Dendritic cell treated with granulocyte-macrophage colony-stimulating factor and Interleukin-4, amounts not matched to agents 40 ng/mL and 50 ng/mL, for 4 days (primary cell): ENCODE results near the gene SGPP1.

Experiments
- H3K27ac Mint-ChIP-seq: one replicate; pipeline ENCODE4 v1.8.0; 2022; ENCODE audit warnings: mild to moderate bottlenecking, mixed read lengths
- H3K27me3 Mint-ChIP-seq: one replicate; pipeline ENCODE4 v1.8.0; 2022; ENCODE audit warnings: mild to moderate bottlenecking, mixed read lengths
- H3K36me3 Mint-ChIP-seq: one replicate; pipeline ENCODE4 v1.8.0; 2022; ENCODE audit warnings: low read depth, mixed read lengths
- H3K4me1 Mint-ChIP-seq: one replicate; pipeline ENCODE4 v1.8.0; 2022; ENCODE audit warnings: low read depth, mixed read lengths
- H3K4me3 Mint-ChIP-seq: one replicate; pipeline ENCODE4 v1.8.0; 2022; ENCODE audit warnings: mild to moderate bottlenecking, moderate library complexity, mixed read lengths
- H3K9me3 Mint-ChIP-seq: one replicate; pipeline ENCODE4 v1.8.0; 2022; ENCODE audit warnings: mixed read lengths
- intact Hi-C: fragments of 100-400 bp; cut with micrococcal nuclease; formaldehyde crosslinking; loops from one replicate; pipeline ENCODE4 v1.15.0; 2022

The SGPP1 gene, protein sequence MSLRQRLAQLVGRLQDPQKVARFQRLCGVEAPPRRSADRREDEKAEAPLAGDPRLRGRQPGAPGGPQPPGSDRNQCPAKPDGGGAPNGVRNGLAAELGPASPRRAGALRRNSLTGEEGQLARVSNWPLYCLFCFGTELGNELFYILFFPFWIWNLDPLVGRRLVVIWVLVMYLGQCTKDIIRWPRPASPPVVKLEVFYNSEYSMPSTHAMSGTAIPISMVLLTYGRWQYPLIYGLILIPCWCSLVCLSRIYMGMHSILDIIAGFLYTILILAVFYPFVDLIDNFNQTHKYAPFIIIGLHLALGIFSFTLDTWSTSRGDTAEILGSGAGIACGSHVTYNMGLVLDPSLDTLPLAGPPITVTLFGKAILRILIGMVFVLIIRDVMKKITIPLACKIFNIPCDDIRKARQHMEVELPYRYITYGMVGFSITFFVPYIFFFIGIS

DNA sequence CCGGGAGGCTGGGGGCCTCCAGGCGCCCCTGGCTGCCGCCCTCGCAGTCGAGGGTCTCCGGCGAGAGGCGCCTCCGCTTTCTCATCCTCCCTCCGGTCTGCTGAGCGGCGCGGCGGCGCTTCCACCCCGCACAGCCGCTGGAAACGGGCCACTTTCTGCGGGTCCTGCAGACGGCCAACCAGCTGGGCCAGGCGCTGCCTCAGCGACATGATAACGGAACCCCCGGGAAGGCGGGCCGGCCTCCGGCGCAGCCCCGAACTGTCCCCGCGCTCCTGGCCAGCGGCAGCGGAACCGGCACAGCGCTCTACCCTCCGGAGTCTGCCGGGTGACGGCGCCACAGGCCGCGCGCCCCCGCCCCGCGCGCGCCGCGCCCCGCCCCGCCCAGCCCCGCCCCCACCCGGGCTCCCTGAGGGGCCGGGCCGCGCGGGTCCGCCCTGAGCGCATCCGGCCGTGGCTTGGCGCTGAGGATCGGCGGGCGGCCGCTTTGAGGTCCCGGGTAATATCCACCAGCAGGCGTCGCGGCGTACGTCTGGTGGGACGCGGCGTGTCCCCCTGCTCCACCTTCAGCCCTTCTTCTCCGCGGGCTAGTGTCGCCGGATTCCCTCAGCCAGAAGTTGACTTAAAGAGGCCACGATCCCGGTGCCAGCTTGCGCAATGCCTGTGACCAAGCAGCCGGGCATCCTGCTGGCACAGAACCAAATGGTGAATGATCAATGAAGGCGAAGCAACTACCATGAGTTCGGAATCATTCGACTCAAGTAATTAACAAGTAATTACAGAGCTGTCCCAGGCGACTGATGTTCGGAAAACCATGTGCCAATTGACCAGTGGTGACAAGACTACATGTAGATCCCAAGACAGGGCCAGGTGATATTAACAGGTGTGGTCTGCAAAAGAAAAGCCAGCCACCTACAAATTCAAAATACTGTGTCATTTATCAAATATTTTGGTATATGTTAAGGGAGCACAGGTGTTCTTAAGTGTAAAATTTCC, at the start of gene SGPP1:
Gene SGPP1 (minus strand): TSS at position 330 of the 993 bp plus-strand sequence. CDS start 121 bp downstream, at position 209.
- H3K27me3 Mint-ChIP-seq, result peaks cover 28% of the 10 kb centered on the region
- H3K4me3 Mint-ChIP-seq, result peak within 1 kb of the TSS; percentile 91

GRCh38 chr14:63777024-63777423, 49.2 kb upstream of the SGPP1 start:
- H3K4me1 Mint-ChIP-seq, result no peaks in the 10 kb centered on the region
- H3K4me3 Mint-ChIP-seq, result no peak overlapping the region
- intact Hi-C loops, result no loop called here
- H3K36me3 Mint-ChIP-seq, result no peaks in the 10 kb centered on the region
- H3K9me3 Mint-ChIP-seq, result no peaks in the 10 kb centered on the region
- H3K27me3 Mint-ChIP-seq, result peaks cover 1% of the 10 kb centered on the region
- H3K27ac Mint-ChIP-seq, result no peak overlapping the region

More for the DNA sequence above, at the start of gene SGPP1:
- peaks cover 36% of the 10 kb centered on the region for H3K4me1 Mint-ChIP-seq
- peak within 1 kb of the TSS; percentile 87 for H3K27ac Mint-ChIP-seq
- H3K36me3 Mint-ChIP-seq, result peaks cover 15% of the 10 kb centered on the region
- intact Hi-C loops, result loop anchor here (1.0 to 10.0 kb wide), 3 partner anchors 41 to 263 kb away; no protein-coding TSS in a partner anchor
- no peaks in the 10 kb centered on the region for H3K9me3 Mint-ChIP-seq

GRCh38 chr14:63773504-63773903, 45.6 kb upstream of the SGPP1 start:
- peaks cover 9% of the 10 kb centered on the region for H3K4me1 Mint-ChIP-seq
- intact Hi-C loops, result no loop called here
- no peaks in the 10 kb centered on the region for H3K9me3 Mint-ChIP-seq
- H3K27ac Mint-ChIP-seq, result no peak overlapping the region
- no peak overlapping the region for H3K4me3 Mint-ChIP-seq
- peaks cover 1% of the 10 kb centered on the region for H3K27me3 Mint-ChIP-seq
- H3K36me3 Mint-ChIP-seq, result no peaks in the 10 kb centered on the region

DNA sequence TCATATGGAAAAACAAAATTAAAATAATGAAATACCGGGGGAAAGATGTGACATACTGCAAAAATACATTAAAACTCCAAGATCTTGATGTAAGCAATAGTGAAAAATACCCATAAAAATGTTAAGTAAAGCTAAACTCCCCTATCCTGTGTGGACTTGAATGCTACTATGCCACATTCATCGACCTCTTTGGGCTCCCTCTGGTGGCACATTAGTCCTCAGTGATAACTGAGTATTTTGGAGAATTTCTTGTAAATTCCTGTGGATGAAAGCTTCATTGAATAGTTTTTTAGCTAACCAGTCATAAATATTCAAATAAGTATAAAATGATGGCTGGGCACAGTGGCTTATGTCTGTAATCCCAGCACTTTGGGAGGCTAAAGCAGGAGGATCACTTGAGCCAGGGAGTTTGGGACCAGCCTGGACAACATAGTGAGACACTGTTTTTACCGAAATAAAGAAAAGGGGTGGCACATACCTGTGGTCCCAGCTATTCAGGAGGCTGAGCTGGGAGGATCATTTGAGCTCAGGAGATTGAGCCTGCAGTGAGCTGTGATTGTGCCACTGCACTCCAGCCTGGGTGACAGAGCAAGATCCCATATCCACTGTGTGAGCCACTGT, 42.4 kb upstream of the SGPP1 start:
- peaks cover 10% of the 10 kb centered on the region for H3K4me1 Mint-ChIP-seq
- no peaks in the 10 kb centered on the region for H3K27me3 Mint-ChIP-seq
- H3K27ac Mint-ChIP-seq, result no peak overlapping the region
- H3K4me3 Mint-ChIP-seq, result no peak overlapping the region
- intact Hi-C loops, result loop anchor here (1.0 kb wide), 2 partner anchors 137 to 382 kb away; no protein-coding TSS in a partner anchor
- H3K36me3 Mint-ChIP-seq, result no peaks in the 10 kb centered on the region
- H3K9me3 Mint-ChIP-seq, result no peaks in the 10 kb centered on the region

DNA sequence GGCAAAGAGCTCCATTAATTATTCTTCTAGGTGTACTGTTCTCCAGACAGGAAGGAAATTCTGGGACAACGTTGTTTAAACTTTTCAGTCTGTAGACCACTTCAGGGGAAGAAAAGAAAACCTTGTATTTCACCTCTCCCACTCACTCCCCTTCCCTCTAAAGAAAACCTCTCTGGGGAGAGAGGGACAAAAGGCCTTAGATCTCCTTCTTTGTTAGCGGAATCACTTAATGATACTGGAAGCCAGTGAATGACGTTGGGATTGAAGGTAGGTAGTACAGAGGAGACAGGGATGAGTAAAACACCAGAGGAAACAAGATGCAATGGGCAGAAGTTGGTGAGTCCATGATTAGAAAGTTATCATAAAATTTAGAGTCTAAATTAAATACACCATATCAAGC, 38.7 kb upstream of the SGPP1 start:
- H3K27me3 Mint-ChIP-seq, result peaks cover 2% of the 10 kb centered on the region
- H3K27ac Mint-ChIP-seq, result no peak overlapping the region
- no peaks in the 10 kb centered on the region for H3K9me3 Mint-ChIP-seq
- no peak overlapping the region for H3K4me3 Mint-ChIP-seq
- intact Hi-C loops, result no loop called here
- H3K36me3 Mint-ChIP-seq, result no peaks in the 10 kb centered on the region
- peaks cover 12% of the 10 kb centered on the region for H3K4me1 Mint-ChIP-seq

DNA sequence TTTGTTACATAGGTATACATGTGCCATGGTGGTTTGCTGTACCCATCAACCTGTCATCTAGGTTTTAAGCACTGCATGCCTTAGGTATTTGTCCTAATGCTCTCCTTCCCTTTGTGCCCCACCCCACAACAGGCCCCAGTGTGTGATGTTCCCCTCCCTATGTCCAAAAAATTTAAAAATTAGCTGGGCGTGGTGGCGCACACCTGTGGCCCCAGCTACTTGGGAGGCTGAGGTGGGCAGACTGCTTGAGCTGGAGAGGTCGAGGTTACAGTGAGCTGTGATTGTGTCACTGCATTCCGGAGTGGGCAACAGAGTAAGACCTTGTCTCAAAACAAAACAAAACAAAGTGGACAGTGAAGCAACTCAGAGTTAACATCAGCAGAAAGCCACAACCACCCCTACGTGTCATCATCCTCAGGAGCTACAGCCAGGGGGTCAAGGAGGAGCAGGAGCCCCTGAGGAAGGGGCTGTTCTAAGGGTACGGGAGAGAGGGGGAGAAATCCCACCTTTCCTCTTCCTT, 36.8 kb upstream of the SGPP1 start:
- Mint-ChIP-seq H3K4me3 (no peak overlapping the region), H3K36me3 (no peaks in the 10 kb centered on the region), H3K9me3 (no peaks in the 10 kb centered on the region), H3K4me1 (peaks cover 24% of the 10 kb centered on the region), H3K27ac (no peak overlapping the region), H3K27me3 (peaks cover 2% of the 10 kb centered on the region)
- intact Hi-C loops, result no loop called here

DNA sequence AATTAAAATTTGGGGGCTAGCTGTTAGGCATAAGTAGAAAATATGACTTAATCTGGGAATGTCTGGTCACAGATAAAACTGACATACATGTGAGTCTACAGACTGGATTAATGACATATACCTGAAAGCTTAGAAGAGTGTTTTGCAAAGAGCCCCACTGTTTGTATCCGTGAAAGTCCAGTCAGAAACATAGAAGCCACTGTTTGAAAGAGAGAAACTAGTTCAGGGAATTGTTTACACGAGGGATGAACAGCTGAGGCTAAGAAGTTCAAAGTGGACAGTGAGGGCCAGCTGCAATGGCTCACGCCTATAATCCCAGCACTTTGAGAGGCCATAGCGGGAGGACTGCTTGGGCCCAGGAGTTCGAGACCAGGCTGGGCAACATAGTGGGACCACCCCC, 36.2 kb upstream of the SGPP1 start:
- Mint-ChIP-seq H3K9me3 (no peaks in the 10 kb centered on the region), H3K27ac (peak overlapping the region; percentile 37)

DNA sequence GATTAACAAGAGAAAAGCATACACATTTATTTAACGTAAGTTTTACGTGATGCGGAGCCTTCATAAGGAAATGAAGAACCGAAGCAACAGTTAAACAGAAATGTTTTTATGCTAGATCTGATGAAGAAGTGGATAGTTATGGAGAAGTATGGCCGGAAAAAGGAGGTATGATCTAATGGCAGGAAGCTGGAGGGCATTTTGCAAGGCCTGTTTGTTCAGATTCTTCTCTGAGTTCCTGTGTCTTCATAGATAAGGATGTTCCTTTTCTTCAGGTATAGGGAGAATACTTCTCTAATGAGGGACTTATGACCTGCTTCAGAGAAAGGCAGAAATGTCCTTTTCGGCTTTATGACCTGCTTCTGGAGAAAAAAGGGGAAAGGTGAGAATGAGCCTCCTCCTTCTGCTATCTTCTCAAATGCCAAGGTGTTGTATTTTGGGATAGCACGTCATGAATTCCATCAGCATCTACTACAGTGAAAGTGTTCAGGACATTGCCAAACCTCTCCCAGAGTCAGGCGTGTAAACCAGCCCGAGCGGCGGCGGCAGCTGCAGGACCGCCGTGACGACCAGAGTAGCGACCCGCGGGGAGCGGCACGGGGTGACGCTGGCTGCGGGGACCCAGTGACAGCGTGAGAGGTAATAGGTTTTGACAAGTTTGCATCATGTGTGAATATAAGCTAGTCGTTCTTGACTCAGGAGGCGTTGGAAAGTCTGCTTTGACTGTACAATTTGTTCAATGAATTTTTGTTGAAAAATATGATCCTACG, 33.7 kb upstream of the SGPP1 start:
- peak overlapping the region; percentile 34 for H3K27ac Mint-ChIP-seq

More for the DNA sequence above, 36.2 kb upstream of the SGPP1 start:
- peaks cover 26% of the 10 kb centered on the region for H3K4me1 Mint-ChIP-seq
- H3K27me3 Mint-ChIP-seq, result peaks cover 2% of the 10 kb centered on the region
- intact Hi-C loops, result no loop called here
- H3K4me3 Mint-ChIP-seq, result no peak overlapping the region
- no peaks in the 10 kb centered on the region for H3K36me3 Mint-ChIP-seq

GRCh38 chr14:63760014-63760413, 32.1 kb upstream of the SGPP1 start:
- H3K4me3 Mint-ChIP-seq, result peak overlapping the region; percentile 60
- intact Hi-C loops, result no loop called here
- peaks cover 2% of the 10 kb centered on the region for H3K27me3 Mint-ChIP-seq
- no peaks in the 10 kb centered on the region for H3K36me3 Mint-ChIP-seq
- peaks cover 19% of the 10 kb centered on the region for H3K4me1 Mint-ChIP-seq
- peak overlapping the region; percentile 88 for H3K27ac Mint-ChIP-seq
- H3K9me3 Mint-ChIP-seq, result no peaks in the 10 kb centered on the region

More for the DNA sequence above, 33.7 kb upstream of the SGPP1 start:
- Mint-ChIP-seq H3K4me3 (no peak overlapping the region), H3K9me3 (no peaks in the 10 kb centered on the region), H3K4me1 (peaks cover 19% of the 10 kb centered on the region), H3K36me3 (no peaks in the 10 kb centered on the region), H3K27me3 (peaks cover 2% of the 10 kb centered on the region)
- intact Hi-C loops, result no loop called here

- intact Hi-C loops, result no loop called here
- Mint-ChIP-seq H3K9me3 (no peaks in the 10 kb centered on the region), H3K27ac (peak overlapping the region; percentile 88), H3K4me3 (peak overlapping the region; percentile 60), H3K36me3 (no peaks in the 10 kb centered on the region), H3K4me1 (peaks cover 19% of the 10 kb centered on the region), H3K27me3 (no peaks in the 10 kb centered on the region)
These were observed 31.6 kb upstream of the SGPP1 start for GRCh38 chr14:63759456-63759855.

- Mint-ChIP-seq H3K36me3 (no peaks in the 10 kb centered on the region), H3K27me3 (no peaks in the 10 kb centered on the region), H3K4me3 (no peak overlapping the region), H3K4me1 (peaks cover 28% of the 10 kb centered on the region), H3K9me3 (no peaks in the 10 kb centered on the region), H3K27ac (no peak overlapping the region)
- intact Hi-C loops, result no loop called here
These were observed 29.3 kb upstream of the SGPP1 start for GRCh38 chr14:63757211-63757610.

GRCh38 chr14:63752449-63753169, 24.7 kb upstream of the SGPP1 start:
- Mint-ChIP-seq H3K27me3 (no peaks in the 10 kb centered on the region), H3K9me3 (no peaks in the 10 kb centered on the region), H3K4me1 (peaks cover 9% of the 10 kb centered on the region), H3K27ac (peak overlapping the region; percentile 84), H3K36me3 (no peaks in the 10 kb centered on the region), H3K4me3 (peak overlapping the region; percentile 37)
- intact Hi-C loops, result no loop called here
